ENCODE data around the gene BDH1. TPM values are rescaled to one million over a fixed set of nuclear protein-coding genes. Genes with fewer than 3 reads are reported as not detected.

Gene BDH1
- total and polyA plus RNA-seq, 2 of the 8 experiments (the other 6 are each of a cell fraction or from before 2014, with no cell fraction given) = 27.2 to 28.1 TPM

- TF ChIP-seq CTCF (IDR thresholded peaks at IDR 0.05; ENCODE audit: control extremely low read depth in 1 of 3, insufficient read depth in 1 of 3, low read depth in 1 of 3, low read length in 3 of 3) = no peak
- no peak for TF ChIP-seq RBBP5 (IDR thresholded peaks at IDR 0.05; ENCODE audit: borderline replicate concordance, low read depth, low read length)
- no peak for TF ChIP-seq USF2 (IDR thresholded peaks at IDR 0.05; ENCODE audit: low read length)
These were observed 47.3 kb downstream of the BDH1 start (continued) for GRCh38 chr3:197508461-197508860.
